PC-3 (cell line): ENCODE measurements around the gene MYO5B.
"Not testable (repeated sequence)": the region's sequence is repeated elsewhere in the genome, so short reads cannot be mapped to it uniquely, and the experiment has no call there.

ENCODE experiments used
- CTCF ChIP-seq: fragments of 300-600 bp; sonication (generic); conservative IDR thresholded peaks from 2 replicates; pipeline ENCODE4 v1.5.1; 2017; ENCODE audit warnings: antibody characterized with exemption, low read depth, mild to moderate bottlenecking, low read length
- EZH2 ChIP-seq: fragments of 300-600 bp; sonication (generic); IDR thresholded peaks from one replicate; pipeline ENCODE4 v1.6.1; 2017; ENCODE audit warnings: antibody characterized with exemption, mild to moderate bottlenecking, low read length; ENCODE audit not compliant: unreplicated experiment

DNA sequence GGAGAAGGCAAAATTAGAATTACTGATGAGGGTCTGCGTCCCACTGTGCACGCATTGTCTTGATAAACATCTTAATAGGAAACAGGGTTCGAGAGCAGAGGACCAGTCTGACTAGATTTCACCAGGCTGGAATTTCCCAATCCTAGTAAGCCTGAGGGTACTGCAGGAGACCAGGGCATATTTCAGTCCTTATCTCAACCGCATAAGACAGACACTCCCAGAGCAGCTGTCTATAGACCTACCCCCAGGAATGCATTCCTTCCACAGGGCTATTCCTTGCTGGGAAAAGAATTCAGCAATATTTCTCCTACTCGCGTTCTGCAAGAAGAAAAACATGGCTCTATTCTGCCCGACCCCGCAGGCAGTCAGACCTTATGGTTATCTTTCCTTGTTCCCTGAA is 46.8 kb upstream of the MYO5B start:
- TF ChIP-seq CTCF, EZH2: not testable (repeated sequence)
